ENCODE data around the gene CFAP61.

- TF ChIP-seq CTCF (conservative IDR thresholded peaks at IDR 0.05; ENCODE audit: low read depth in 2 of 2) (no peak), POLR2AphosphoS5 (IDR thresholded peaks at IDR 0.05; ENCODE audit: low read depth) (no peak), REST (IDR thresholded peaks at IDR 0.05; ENCODE audit: unreplicated experiment) (no peak), CREB1 (CRISPR knock-in tag; IDR thresholded peaks at IDR 0.05; ENCODE audit: low read depth) (no peak), EZH2 (IDR thresholded peaks at IDR 0.05; ENCODE audit: low read depth, unreplicated experiment) (no peak), ETS1 (IDR thresholded peaks at IDR 0.05) (no peak), EZH2phosphoT487 (IDR thresholded peaks at IDR 0.05; ENCODE audit: unreplicated experiment) (no peak), STAT1 (IDR thresholded peaks at IDR 0.05; ENCODE audit: unreplicated experiment) (no peak), JUNB (IDR thresholded peaks at IDR 0.05; ENCODE audit: unreplicated experiment) (no peak), ZNF331 (CRISPR knock-in tag; IDR thresholded peaks at IDR 0.05; ENCODE audit: low read depth) (no peak), NANOG (IDR thresholded peaks at IDR 0.05; ENCODE audit: borderline replicate concordance) (no peak)
These were observed 339.4 kb downstream of the CFAP61 start for GRCh38 chr20:20391766-20392165.

All from GM23338 (cell line).